GM12878 (cell line): ENCODE data around the gene SPCS3. TPM values are rescaled to one million over a fixed set of nuclear protein-coding genes. Genes with fewer than 3 reads are reported as not detected.

Experiments used
- ATAC-seq: fragments of 200-7000 bp; cut with Tn5 transposase; 3 replicates; pipeline ENCODE4 v1.9.1; 2020; ENCODE audit warnings: mild to moderate bottlenecking, moderate library complexity
- BruUV-seq: library from RNA; stranded (reverse); fragments of 400-500 nt; replicated peaks from 2 replicates; lab custom pipeline; 2021; lab: Mats Ljungman, UMichigan
- CTCF ChIA-PET: fragments of 300-600 bp; sonication (Branson Sonifier 250); formaldehyde crosslinking; extraction: SDS; loops from one replicate; lab custom pipeline; 2021; ENCODE audit warnings: inconsistent platforms; lab: Yijun Ruan, JAX
- POLR2A ChIA-PET: fragments of 350-600 bp; formaldehyde crosslinking; extraction: SDS; loops from one replicate; lab custom pipeline; 2021; ENCODE audit warnings: inconsistent platforms; lab: Charles Lee
- RAD21 ChIA-PET: fragments of 300-600 bp; sonication (Branson Sonifier 250); formaldehyde crosslinking; loops from one replicate; lab custom pipeline; 2023; ENCODE audit warnings: antibody characterized with exemption; ENCODE audit not compliant: unreplicated experiment; lab: Charles Lee
- SMC1A ChIA-PET: fragments of 300-600 bp; sonication (Branson Sonifier 250); formaldehyde crosslinking; loops from one replicate; lab custom pipeline; 2023; ENCODE audit not compliant: unreplicated experiment, uncharacterized antibody; lab: Charles Lee
- DNase-seq: peaks from one replicate; pipeline ENCODE4 v3.0.0-alpha.2; 2011; ENCODE audit warnings: low read depth, low spot score
- FAIRE-seq: peaks from 3 replicates; lab custom pipeline; 2011; peaks lifted over from hg19 to GRCh38; lab: Jason Lieb, UNC
- H2AFZ ChIP-seq: 2 replicates; pipeline ENCODE4 v1.6.0; 2011; ENCODE audit warnings: low read depth, low read length, control low read depth; ENCODE audit not compliant: control insufficient read depth
- H3K27ac ChIP-seq: 2 replicates; pipeline ENCODE4 v1.5.1; 2011; ENCODE audit warnings: control low read depth; ENCODE audit not compliant: control insufficient read depth, insufficient read depth
- H3K27me3 ChIP-seq, 2 experiments: replicated peaks in 1 of 2; 2 replicates each; pipeline versions ENCODE4 v1.6.0 to v1.6.1; 2011; ENCODE audit warnings: low read length in 1 of 2; ENCODE audit not compliant: control insufficient read depth in 2 of 2, insufficient read depth in 2 of 2
- H3K36me3 ChIP-seq, 2 experiments: 2 replicates each; pipeline ENCODE4 v1.5.1; 2011; ENCODE audit warnings: low read length in 1 of 2; ENCODE audit not compliant: control insufficient read depth in 2 of 2, insufficient read depth in 2 of 2
- H3K4me1 ChIP-seq: 2 replicates; pipeline ENCODE4 v1.6.1; 2011; ENCODE audit warnings: mild to moderate bottlenecking, low read length, moderate library complexity, mixed read lengths; ENCODE audit not compliant: control insufficient read depth, insufficient read depth
- H3K4me2 ChIP-seq: 2 replicates; pipeline ENCODE4 v1.6.0; 2011; ENCODE audit warnings: control low read depth; ENCODE audit not compliant: control insufficient read depth, insufficient read depth
- H3K4me3 ChIP-seq: fragments of 200-600 bp; sonication (generic); 2 replicates; pipeline ENCODE4 v1.5.1; 2016
- H3K79me2 ChIP-seq: 2 replicates; pipeline ENCODE4 v1.6.0; 2011; ENCODE audit warnings: low read length; ENCODE audit not compliant: control insufficient read depth, insufficient read depth
- H3K9ac ChIP-seq: 2 replicates; pipeline ENCODE4 v1.8.0; 2011; ENCODE audit warnings: low read length, control low read depth, mixed read lengths; ENCODE audit not compliant: control insufficient read depth, insufficient read depth
- H3K9me3 ChIP-seq: replicated peaks from 3 replicates; pipeline ENCODE4 v1.5.1; 2011; ENCODE audit warnings: mild to moderate bottlenecking, low read length; ENCODE audit not compliant: control insufficient read depth, insufficient read depth
- H4K20me1 ChIP-seq: 2 replicates; pipeline ENCODE4 v1.6.0; 2011; ENCODE audit not compliant: control insufficient read depth, insufficient read depth
- ATF2 ChIP-seq: IDR thresholded peaks from 2 replicates; pipeline ENCODE4 v1.6.1; 2012; ENCODE audit warnings: low read length, inconsistent platforms
- DPF2 ChIP-seq: fragments of 450-650 bp; IDR thresholded peaks from 2 replicates; pipeline ENCODE4 v1.6.1; 2017; ENCODE audit warnings: mild to moderate bottlenecking
- FOS ChIP-seq: IDR thresholded peaks from 3 replicates; pipeline ENCODE4 v1.6.1; 2011; ENCODE audit warnings: borderline replicate concordance; ENCODE audit not compliant: insufficient read length; ENCODE audit errors: extremely low read depth
- HCFC1 ChIP-seq: fragments of 150-350 bp; IDR thresholded peaks from 2 replicates; pipeline ENCODE4 v1.6.1; 2014; ENCODE audit warnings: low read length
- HDAC2 ChIP-seq: fragments of 200-600 bp; sonication (generic); IDR thresholded peaks from 2 replicates; pipeline ENCODE4 v1.6.1; 2017
- MAX ChIP-seq: IDR thresholded peaks from 2 replicates; pipeline ENCODE4 v1.6.1; 2012; ENCODE audit warnings: low read depth, low read length, improper control_type of control experiment
- NFYB ChIP-seq: IDR thresholded peaks from 2 replicates; pipeline ENCODE4 v1.6.1; 2011; ENCODE audit warnings: low read depth, mild to moderate bottlenecking, low read length, improper control_type of control experiment, moderate library complexity; ENCODE audit not compliant: insufficient read depth
- NRF1 ChIP-seq: conservative IDR thresholded peaks from 2 replicates; pipeline ENCODE4 v1.6.1; 2011; ENCODE audit warnings: mild to moderate bottlenecking, low read depth, low read length, improper control_type of control experiment
- RELB ChIP-seq: fragments of 450-650 bp; IDR thresholded peaks from 2 replicates; pipeline ENCODE4 v1.6.1; 2017; ENCODE audit warnings: low read depth, mild to moderate bottlenecking, moderate library complexity
- SIX5 ChIP-seq: IDR thresholded peaks from 2 replicates; pipeline ENCODE4 v1.6.1; 2011; ENCODE audit warnings: mild to moderate bottlenecking, low read depth, low read length, moderate library complexity; ENCODE audit not compliant: severe bottlenecking
- SMARCA5 ChIP-seq: fragments of 450-650 bp; IDR thresholded peaks from 2 replicates; pipeline ENCODE4 v1.6.1; 2017; ENCODE audit warnings: mild to moderate bottlenecking
- SP1 ChIP-seq: IDR thresholded peaks from one replicate; pipeline ENCODE4 v1.6.1; 2011; ENCODE audit warnings: low read depth, low read length
- SREBF1 ChIP-seq: IDR thresholded peaks from 2 replicates; pipeline ENCODE4 v1.6.1; 2012; ENCODE audit warnings: mild to moderate bottlenecking, low read length
- STAT3 ChIP-seq: IDR thresholded peaks from 2 replicates; pipeline ENCODE4 v1.6.1; 2011; ENCODE audit warnings: low read depth, low read length, improper control_type of control experiment
- SUPT20H ChIP-seq: IDR thresholded peaks from 2 replicates; pipeline ENCODE4 v1.6.1; 2011; ENCODE audit warnings: low read depth, mild to moderate bottlenecking, low read length, moderate library complexity, borderline replicate concordance; ENCODE audit not compliant: control insufficient read depth
- TARDBP ChIP-seq: IDR thresholded peaks from 2 replicates; pipeline ENCODE4 v1.6.1; 2016; ENCODE audit warnings: borderline replicate concordance
- WGBS: methylation state at CpG from one replicate; pipeline ENCODE4 v1.1.6; 2016; ENCODE audit warnings: low lambda C conversion rate; ENCODE audit not compliant: insufficient replicate concordance, insufficient coverage; ENCODE audit errors: missing lambda C conversion rate; 5-methylcytosine and 5-hydroxymethylcytosine counted together
- in situ Hi-C: fragments of 300-500 bp; cut with MboI; formaldehyde crosslinking; loops from 9 replicates; pipeline ENCODE4 v1.14.3; 2018; ENCODE audit warnings: mixed read lengths
- intact Hi-C: fragments of 100-400 bp; cut with micrococcal nuclease; formaldehyde crosslinking; loops from one replicate; pipeline ENCODE4 v1.14.2; 2022; ENCODE audit not compliant: unreplicated experiment
- polyA plus RNA-seq, 11 experiments: library from polyadenylated mRNA; depleted of rRNA in 4 of 11; unstranded in 6 of 11; stranded (reverse) in 5 of 11; fragments of >200 nt; fragmentation: Nextera tagmentation in 4 of 11; fragmentation: Illumina TruSeq in 1 of 11; extraction: Ambion mirVana in 4 of 11; extraction: Trizol in 1 of 11; gene quantifications; 1 replicate in 1 of 11; 2 replicates in 10 of 11; pipeline versions ENCODE4 v1.2.1 to v1.2.3, GENCODE V29; 2011 to 2016; ENCODE audit warnings: inconsistent platforms in 2 of 11, missing spikeins in 2 of 11, low read depth in 1 of 11
- total RNA-seq, 4 experiments: library from RNA; depleted of rRNA in 3 of 4; stranded (reverse); fragments of >200 nt in 3 of 4; fragmentation: Illumina TruSeq in 1 of 4; extraction: Trizol in 1 of 4; gene quantifications; 2 replicates each; pipeline versions ENCODE4 v1.2.1 to v1.2.3, GENCODE V29; 2013 to 2021
- TF ChIP-seq, protein P1 (sequence below): IDR thresholded peaks from 2 replicates; pipeline ENCODE4 v1.6.1; 2012; ENCODE audit warnings: low read depth, low read length, improper control_type of control experiment

The SPCS3 gene
- total and polyA plus RNA-seq, 10 of the 15 experiments (the other 5 are each of a cell fraction or from before 2014, with no cell fraction given) = 50.0 to 151 (median 76.4) TPM

DNA sequence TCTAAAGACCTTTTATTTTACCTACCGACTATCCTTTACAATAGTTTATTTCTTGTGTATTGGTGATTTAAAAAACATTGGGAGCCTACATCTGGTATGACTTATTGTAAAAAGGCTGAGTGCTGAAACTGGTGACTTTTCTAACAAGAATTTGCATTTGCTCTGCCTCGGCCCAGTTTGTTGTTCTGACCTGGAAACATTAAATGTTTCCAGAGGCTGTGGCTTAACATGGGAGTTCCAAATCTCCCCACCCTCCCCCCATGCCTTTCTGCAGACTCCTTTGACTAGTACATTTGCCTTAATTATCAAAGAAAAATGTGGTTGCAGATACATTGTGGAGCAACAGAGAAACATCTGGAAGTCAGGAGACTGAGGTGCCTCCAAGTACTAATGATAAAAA, 39.8 kb downstream of the SPCS3 start:
- intact Hi-C loops (no loop called here), in situ Hi-C loops (loop anchor here (25.0 kb wide), 1 partner anchor 978 kb away; no protein-coding TSS in a partner anchor)
- TF ChIP-seq SIX5 (no peak), NFYB (no peak), STAT3 (no peak), HCFC1 (no peak), SUPT20H (no peak), FOS (no peak), SP1 (no peak), TARDBP (no peak), SREBF1 (no peak), HDAC2 (no peak), MAX (no peak), DPF2 (no peak), ATF2 (no peak), NRF1 (no peak), SMARCA5 (no peak), RELB (no peak)
- TF ChIP-seq, protein P1, sequence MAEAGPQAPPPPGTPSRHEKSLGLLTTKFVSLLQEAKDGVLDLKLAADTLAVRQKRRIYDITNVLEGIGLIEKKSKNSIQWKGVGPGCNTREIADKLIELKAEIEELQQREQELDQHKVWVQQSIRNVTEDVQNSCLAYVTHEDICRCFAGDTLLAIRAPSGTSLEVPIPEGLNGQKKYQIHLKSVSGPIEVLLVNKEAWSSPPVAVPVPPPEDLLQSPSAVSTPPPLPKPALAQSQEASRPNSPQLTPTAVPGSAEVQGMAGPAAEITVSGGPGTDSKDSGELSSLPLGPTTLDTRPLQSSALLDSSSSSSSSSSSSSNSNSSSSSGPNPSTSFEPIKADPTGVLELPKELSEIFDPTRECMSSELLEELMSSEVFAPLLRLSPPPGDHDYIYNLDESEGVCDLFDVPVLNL = no peak
- no peaks in the 10 kb centered on the region for H4K20me1 ChIP-seq
- ChIA-PET CTCF (no interaction called here), POLR2A (no interaction called here), RAD21 (no interaction called here), SMC1A (no interaction called here)
- no peaks in the 10 kb centered on the region for H3K79me2 ChIP-seq
- no peak overlapping the region for H3K4me3 ChIP-seq
- H3K9ac ChIP-seq = no peak overlapping the region
- ATAC-seq (no peak), DNase-seq (no peak), FAIRE-seq (no peak)
- H3K4me2 ChIP-seq = no peak overlapping the region
- 60% methylated on average over 2 of the region's 2 CpGs for WGBS
- no peaks in the 10 kb centered on the region for H3K9me3 ChIP-seq
- no TSS peak for BruUV-seq
- no peak overlapping the region for H2AFZ ChIP-seq
- peaks cover 17% of the 10 kb centered on the region for H3K4me1 ChIP-seq
- H3K27ac ChIP-seq = no peak overlapping the region
- H3K27me3 ChIP-seq = no peaks in the 10 kb centered on the region
- H3K36me3 ChIP-seq = no peaks in the 10 kb centered on the region
